ENCODE data around the gene ITIH6. TPM values are rescaled to one million over a fixed set of nuclear protein-coding genes. Genes with fewer than 3 reads are reported as not detected.
"Not testable (repeated sequence)": the region's sequence is repeated elsewhere in the genome, so short reads cannot be mapped to it uniquely, and the experiment has no call there.

Gene ITIH6
- total RNA-seq, 1 experiment from 2014 or later, result not detected

DNA sequence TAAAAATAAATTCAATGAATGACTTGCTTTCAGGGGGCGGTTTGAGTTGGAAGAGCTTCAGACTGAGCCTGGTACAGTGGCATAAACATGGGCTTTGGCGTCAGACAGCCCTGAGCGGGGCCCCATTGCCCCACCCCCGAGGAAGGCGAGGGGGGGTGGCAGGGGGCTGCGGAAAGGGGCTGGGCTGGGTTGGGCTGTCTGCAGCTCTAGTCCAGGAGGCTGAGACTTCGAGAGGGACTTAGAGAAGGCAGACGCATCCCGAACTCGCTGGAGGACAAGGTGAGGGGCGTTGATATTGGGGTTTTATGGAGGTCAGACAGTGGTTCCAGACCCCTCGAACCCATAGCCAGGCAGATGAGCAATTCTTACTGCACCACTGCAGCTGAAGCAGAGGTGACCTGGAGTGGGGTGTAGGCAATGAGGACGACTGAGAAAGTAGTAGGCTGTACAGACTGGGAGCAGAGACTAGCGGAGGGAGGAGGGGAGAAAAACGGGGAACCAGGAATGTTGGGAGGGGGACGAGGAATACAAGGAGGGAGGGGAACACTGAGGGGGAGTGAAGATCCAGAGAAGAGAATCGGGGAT, 9.6 kb upstream of the ITIH6 start, which contains the start of gene MAGED2:
Gene MAGED2, plus strand, starts transcription at position 222 of the 585 bp plus-strand sequence. CDS start 1,587 bp downstream, outside the sequence.
- DNase-seq (ENCODE audit: low read depth), result peak; percentile 0

DNA sequence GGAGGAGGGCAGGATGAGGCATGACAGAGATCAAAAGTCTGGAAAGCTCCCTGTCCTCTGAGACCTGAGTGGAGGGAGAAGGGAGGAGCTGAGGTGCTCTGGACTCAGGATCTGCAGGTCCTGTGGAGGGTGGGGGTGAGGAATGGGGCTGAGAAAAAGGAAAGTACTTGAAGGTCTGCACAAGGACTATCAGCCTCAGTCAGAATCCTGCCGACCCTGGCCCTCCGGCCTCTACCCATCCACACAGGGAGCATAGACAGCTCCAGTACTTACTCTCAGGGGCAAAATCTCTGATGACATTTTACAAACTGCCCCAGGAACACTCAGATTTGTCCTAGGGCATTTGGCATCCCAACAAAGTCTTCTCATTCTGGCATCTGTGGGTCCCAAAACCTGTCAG, 991 bp upstream of the ITIH6 start:
- DNase-seq (ENCODE audit: low read depth), result no peak

DNA sequence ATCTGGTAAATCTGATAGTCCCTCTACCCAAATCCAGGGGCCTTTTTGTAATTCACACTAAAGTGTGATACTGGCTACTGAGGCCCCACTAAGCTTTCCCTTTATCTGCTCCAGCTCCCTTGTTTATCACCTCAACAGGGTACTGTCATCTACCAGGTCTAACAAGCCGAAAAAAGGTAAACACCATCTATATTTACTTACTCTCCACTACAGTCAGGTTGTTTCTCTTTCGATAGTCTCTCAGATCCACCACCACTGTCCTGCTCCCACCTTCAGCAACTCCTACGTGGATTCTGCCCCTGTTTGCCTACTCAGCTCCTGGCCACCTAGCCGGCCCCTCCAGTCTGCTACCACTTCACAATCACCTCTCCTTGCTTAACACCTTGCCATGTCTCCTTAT, 3.3 kb downstream of the ITIH6 start:
- DNase-seq (ENCODE audit: low read depth), result no peak

DNA sequence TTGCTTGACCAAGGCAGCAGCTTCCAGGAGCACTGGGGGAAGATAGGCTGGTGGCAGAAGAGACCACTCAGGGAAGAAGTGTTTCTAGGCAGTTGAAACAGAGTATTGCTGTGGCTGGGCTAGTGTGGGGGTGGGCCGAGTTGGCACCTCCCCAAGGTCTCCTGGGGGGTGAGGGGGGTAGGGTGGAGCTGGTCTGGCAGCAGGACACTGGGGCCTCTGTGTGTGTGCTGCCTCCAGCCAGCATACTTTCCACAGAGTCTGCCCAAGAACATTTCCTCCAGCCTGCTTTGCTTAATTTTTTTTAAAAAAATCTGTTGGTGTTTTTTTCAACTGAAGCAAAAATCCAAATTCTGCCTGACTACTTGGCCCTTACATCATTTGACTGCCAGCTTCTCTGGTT, 4.0 kb downstream of the ITIH6 start:
- DNase-seq (ENCODE audit: low read depth), result no peak

DNA sequence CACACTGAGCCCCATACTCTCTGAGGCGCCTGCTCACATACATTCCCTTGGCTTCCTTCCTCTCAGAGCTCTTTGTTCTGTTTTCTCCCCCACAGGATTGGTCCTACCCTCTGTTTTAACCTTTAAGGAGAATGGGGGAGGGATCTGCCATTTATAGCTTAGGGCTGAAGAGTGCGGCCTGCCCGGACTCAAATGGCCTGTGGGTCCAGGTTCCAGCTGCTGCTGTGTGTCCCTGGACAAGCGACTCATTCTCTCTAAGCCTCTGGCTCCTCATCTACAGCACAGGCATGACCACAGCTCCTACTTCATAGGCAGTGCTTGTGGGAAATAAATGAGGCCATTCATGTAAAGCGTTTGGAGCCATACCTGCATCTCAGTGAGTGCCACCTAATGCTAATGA, 8.7 kb downstream of the ITIH6 start:
- not testable (repeated sequence) for DNase-seq (ENCODE audit: low read depth)

DNA sequence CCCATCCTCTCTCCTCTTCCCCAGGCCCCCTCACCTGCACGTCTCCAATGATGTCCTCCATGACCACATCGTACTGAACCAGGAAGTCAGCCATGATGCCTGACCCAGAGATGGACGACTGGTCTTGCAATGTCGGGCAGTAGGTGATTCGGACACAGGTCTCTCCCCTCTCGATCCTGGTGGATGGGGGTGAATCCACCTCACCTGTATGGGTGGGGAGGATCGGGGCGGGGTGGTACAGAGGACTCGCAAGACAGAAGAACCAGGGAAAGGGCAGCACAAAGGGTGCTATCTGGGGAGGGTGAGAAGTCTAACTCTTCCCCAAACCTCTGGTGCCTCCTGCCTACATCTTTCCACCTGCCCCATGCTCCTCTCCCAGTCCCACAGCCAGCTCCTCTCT, 9.6 kb downstream of the ITIH6 start:
- DNase-seq (ENCODE audit: low read depth), result no peak

DNA sequence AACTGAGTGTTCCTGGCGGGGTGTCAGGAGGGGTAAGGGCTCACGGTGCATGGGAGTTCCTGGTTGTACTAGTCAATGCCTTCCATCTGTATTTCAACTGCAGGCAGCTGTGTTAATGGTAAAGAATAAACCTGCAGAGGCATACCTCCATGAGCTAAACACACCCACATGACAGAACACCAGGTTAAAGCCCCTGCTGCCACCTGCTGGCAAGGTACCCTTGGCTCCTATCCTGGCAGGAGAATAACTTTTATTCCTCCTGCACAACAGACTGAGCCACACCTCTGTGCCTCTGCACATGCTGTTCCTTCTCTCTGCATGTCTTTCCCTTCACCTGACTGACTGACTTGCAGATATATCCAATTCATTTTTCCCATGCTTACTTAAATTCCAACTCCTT, 11.1 kb downstream of the ITIH6 start:
- no peak for DNase-seq (ENCODE audit: low read depth)

DNA sequence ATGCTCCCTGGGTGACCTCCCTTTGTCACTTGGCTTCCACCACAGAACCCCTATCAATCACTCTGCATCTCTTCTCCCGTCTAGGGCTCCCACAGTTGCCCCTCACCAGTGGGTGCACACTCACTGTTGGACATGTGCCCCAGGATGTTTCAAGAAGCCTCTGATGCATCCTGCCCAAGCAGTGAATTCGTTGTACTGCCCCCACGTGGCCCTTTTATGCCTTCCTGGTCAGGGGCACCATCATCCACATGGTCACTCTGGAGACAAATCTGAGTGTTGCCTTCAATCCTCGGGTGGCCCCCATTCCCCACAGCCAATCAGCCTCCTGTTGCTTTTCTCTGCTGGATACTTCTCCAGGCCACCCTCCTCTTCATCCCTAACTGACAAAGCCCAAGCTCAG, 12.2 kb downstream of the ITIH6 start:
- DNase-seq (ENCODE audit: low read depth), result peak; percentile 5

DNA sequence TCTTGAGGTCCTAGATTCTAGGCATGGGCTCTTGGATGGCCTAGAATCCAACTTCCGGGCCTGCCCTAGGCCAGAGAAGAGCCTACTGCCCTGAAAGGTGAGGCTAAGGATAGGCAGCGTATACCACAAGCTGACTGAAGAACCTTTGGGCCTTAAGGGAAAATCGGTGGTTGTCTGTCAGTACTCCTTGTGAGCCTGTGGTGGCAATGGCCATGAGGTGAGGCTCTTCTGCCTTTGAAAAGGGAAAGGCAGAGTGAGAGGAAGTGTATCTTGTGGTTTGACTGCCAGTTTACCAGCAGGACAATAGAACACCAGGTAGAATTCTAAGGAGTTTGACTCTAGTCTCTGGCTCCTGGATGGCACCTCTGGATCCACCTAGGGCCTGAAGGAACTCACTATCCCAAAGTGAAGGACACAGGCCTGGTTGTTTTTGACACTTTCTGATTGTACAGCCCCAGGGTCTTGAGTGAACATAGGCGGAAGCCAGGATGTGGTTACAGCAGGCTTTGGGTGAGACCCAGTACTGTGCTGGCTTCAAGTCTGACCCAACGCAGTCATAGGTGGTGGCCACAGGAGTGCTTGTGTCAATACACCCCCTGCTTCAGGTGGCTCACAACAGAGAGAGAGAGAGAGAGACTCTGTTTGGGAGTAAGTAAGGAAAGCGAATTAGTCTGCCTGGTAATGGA, 20.9 kb downstream of the ITIH6 start:
- DNase-seq (ENCODE audit: low read depth), result no peak

DNA sequence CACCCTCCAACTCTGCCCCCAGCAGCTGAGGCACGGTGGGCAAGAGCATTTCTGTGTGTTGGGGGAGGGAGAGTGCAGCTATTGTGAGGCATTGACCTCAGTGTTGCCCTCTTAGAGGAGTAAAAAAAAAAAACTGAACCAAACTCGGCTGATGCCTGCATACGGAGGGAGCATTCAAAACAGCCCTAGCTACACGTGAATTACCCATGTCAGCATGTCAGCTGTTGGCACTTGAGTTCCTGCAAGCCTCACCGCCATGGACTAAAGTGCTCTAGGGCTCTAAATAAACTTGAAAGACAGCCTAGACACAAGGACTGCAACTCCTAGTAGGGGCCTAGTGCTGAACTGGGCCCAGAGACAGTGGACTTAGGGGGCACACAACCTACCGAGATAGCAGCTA, 22.0 kb downstream of the ITIH6 start:
- no peak for DNase-seq (ENCODE audit: low read depth)

DNA sequence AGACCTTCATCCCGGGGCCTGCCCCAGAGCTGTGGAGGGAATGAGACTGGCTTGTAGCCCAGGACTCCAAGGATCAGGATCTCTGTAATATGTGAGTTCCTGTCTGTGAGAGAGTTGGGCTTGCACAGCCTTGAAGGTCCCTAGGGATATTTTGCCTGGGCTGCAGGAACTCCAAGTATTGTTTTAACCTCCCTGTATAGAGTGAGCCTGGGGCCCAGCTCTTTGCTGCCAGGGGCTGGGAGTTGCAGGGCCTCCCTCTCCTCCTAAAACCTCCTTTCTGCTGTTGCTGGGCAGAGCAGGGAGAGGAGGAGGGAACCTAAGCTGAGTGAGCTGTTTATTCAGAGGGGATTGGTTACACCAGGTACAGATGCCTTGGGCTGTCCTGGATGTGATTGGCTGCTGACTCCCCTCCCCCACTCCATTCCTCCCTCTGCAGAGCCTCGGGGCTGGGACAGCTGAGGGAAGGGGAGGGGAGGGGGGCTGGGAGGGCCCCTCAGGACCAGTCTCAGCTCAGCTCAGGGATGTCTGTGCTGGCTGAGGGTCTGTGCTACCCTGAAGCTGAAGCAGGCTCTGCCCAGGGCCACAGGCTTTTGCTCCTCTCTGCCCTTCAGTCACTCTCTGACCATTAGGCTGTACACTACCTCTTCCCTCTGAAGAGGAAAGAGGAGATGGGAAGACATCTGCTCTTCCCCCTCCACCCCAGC, 23.5 kb downstream of the ITIH6 start:
- DNase-seq (ENCODE audit: low read depth), result not testable (repeated sequence)

DNA sequence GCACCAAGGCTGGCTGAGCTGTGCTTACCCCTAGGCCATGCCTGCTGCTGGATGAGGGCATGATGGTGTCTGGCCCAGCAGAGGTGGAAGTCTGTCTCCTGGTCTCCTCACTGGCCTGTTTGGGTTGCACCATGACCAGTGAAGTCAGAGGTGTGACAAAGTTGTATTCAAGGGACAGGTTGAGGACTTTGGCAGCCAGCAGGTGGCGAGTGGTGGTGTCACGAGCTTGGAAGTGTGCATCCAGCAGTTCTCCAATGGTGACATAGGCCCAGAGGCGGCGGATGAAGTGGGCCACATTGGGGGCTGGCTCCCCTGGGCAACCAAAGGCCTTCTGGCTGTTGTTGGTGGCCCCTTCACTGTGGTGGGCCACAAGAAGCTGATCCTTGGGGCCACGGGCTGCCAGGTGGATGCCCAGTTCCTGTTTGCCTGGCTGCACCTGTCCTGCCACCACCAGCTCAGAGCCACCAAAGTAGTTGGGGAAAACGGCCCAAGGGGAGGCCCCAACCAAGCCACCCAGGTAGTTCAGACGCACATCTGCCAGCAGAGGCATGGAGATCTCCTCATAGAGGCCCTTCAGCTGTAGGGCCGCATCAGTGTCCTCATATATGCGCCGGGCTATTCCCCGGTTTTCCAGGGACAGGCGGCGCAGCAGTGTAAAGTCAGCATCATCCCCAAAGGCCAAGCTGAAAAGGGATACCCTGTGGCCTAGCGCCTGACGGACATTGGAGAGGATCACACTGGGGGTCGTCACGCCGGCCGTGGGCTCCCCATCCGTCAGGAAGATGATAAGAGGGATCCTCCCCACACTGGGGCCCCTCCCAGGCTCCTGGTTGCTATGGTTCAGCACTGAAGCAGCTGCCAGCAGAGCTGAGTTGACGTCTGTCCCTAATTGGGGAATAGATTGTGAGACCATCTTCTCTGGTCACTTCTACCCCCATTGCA, 39.7 kb downstream of the ITIH6 start:
- DNase-seq (ENCODE audit: low read depth), result no peak

DNA sequence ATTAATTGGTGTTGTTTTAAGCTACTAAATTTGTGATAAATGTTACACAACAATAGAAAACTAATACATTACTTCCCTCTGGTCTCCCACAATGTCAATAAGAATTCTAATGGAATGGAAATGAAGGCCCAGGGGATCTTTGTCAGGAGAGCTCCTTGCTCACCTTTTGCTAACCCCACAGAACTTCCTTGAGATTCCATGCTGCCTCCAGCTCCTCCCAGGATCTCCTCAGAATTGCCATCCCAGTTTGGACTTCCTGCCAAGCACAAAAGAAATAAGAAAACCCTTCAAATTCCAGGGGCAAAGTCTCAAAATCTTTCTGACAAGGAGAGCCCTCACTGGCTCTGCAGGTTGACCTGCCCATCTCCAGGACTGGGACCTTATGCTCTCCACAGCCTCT, 43.2 kb downstream of the ITIH6 start:
- no peak for DNase-seq (ENCODE audit: low read depth)

DNA sequence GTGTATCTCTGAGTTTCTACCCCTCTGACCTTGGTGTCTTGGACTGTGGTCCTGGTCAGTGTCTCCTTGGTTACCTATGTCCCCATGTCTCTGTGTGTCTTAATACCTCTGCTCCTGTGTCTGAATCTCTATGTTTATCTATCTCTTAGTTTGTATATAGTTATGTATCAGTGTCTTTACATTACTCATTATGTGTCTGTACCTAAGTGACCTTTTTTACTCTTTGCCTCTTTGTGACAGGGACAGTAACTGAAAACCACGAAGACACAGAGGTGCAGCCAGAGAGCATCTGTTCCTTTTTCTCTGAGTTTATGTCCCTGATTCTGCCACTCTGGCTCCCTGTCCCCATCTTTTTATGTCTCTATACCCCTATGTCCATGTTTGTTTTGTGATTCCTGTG, 49.4 kb downstream of the ITIH6 start:
- no peak for DNase-seq (ENCODE audit: low read depth)

DNA sequence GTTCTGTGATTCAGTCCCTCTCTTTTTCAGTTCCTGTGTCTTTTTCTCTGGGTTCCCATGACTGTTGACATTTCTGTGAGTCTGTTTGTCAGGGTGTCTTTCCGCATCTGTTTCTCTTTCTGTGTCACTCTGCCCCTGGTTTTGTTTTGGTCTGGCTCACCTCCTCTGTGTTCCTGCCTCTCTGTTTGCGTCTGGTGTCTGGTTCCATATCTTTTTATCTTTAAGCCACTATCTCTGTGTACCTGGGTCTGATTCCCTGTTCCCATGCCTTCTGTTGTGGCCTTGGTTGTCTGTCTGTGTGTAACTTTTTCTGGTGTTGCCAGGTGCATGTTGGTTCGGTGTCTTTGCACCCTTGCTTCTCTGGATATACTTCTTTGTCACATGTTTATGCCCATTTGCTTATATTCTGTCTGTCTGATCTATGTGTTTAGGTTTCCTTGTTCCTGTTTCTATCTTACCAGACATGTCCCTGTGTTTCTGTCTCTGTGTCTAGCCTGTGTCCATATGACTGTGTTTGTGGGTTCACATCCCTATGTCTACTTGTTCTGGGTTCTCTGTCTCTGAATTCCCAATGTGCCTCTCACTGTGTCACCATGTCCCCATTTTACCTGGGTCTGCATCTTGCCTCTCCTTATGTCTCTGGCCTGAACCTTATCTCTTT, 50.2 kb downstream of the ITIH6 start:
- no peak for DNase-seq (ENCODE audit: low read depth)

DNA sequence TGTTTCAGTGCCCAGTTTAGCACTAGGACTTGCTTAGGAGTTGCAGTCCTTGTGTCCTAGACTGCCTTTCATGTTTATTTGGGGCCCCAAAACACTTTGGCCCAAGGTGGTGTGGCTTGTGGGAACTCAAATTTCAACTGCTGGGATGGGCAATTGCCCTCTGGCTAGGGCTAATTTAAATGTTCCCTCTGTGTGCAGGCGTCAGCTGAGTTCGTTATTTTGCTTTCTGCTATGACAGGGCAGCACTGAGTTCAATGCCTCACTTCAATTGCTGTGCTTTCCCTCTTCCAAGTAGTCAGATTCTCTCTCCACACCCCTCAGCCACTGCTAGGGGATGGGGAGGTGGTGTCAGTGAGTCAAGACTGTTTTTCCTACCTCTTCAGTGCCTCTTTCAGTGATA, 51.1 kb downstream of the ITIH6 start:
- no peak for DNase-seq (ENCODE audit: low read depth)

DNA sequence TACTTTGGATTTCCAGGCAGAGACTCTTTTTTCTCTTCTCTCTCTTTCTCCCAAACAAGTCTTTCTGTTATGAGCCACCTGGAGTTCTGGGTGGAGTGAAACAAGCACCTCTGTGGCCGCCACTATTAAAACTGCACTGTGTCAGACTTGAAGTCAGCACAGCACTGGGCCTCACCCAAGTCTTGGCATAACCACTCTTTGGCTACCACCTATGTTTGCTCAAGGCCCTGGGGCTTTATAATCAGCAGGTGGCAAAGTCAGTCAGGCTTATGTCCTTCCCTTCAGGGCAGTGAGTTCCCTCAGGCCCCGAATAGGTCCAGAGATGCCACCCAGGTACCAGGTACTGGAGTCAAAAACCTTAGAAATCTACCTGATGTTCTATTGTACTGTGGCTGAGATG, 52.4 kb downstream of the ITIH6 start:
- no peak for DNase-seq (ENCODE audit: low read depth)

DNA sequence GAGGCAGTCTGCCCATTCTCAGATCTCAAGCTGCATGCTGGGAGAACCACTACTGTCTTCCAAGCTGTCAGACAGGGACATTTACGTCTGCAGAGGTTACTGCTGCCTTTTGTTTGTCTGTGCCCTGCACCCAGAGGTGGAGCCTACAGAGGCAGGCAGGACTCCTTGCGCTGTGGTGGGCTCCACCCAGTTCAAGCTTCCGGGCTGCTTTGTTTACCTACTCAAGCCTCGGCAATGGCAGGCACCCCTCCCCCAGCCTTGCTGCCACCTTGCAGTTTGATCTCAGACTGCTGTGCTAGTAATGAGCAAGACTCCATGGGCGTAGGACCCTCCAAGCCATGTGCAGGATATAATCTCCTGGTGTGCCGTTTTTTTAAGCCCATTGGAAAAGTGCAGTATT, 59.5 kb downstream of the ITIH6 start:
- not testable (repeated sequence) for DNase-seq (ENCODE audit: low read depth)

DNA sequence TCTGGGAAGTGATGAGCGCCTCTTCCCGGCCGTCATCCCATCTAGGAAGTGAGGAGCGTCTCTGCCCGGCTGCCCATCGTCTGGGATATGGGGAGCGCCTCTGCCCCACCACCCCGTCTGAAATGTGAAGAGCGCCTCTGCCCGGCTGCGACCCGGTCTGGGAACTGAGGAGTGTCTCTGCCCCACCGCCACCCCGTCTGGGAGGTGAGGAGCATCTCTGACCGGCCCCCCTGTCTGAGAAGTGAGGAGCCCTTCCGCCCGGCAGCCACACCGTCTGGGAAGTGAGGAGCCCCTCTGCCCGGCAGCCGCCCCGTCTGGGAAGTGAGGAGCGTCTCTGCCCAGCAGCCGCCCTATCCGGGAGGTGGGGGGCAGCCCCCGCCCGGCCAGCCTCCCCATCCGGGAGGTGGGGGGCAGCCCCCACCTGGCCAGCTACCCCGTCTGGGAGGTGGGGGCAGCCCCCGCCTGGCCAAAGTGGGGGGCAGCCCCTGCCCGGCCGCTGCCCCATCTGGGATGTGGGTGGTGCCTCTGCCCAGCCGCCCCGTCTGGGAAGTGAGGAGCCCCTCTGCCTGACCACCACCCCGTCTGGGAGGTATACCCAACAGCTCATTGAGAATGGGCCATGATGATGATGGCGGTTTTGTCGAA, 61.6 kb downstream of the ITIH6 start:
- not testable (repeated sequence) for DNase-seq (ENCODE audit: low read depth)

DNA sequence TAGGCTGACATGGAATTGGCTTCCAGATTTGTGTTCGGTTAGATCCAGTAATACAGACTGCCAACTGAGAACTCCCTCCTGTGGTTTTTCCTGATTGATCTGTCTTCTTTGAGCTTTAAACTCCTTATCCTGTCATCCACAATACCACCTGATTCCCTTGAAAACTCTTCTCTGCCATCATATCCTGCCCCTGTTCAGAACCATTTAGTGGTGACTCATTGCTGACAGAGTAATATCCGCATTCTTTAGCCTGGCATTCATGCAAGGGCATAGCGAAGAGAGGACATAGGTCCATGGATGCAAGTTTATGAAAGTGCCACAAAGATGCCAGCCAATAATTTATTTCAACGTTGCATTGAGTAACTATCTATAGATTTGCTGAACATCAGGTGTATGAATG, 76.6 kb downstream of the ITIH6 start:
- peak; percentile 85 for DNase-seq (ENCODE audit: low read depth)

DNA sequence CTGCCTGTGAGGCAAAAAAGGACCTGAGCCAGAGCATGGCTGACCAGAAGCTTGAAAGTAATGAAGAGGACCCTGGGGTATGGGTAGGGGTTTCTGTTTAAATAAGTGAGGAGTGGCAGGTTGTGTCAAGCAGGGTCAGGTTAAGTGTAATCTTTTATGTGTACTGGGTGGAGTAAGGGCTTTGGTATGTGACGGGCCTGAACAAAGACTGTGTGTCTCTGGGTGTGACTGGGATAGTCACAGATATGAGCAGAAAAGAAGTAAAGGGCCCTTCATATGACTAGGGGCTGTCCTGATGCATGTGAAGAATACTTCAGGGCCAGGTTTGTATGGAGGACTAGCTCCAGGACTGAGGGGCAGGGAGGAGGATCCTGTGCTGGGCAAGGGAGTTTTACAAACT, 82.4 kb downstream of the ITIH6 start:
- no peak for DNase-seq (ENCODE audit: low read depth)
